Measurements from ENCODE around the gene PGAP3. TPM values are rescaled to one million over a fixed set of nuclear protein-coding genes. Genes with fewer than 3 reads are reported as not detected.

The PGAP3 gene
- total and polyA plus RNA-seq, 2 of the 4 experiments (the other 2 are of a cell fraction): 4.3 to 9.8 TPM

GRCh38 chr17:39652587-39653315 lies 35.1 kb downstream of the PGAP3 start:
- Histone ChIP-seq H3K9me1 (ENCODE audit: insufficient read depth, low read length) (peaks cover 4% of the 10 kb centered on the region), H3K36me3 (ENCODE audit: control insufficient read depth, insufficient read depth, low read length) (peaks cover 6% of the 10 kb centered on the region), H4K8ac (ENCODE audit: low read depth in 2 of 2, low read length in 2 of 2) (no peak overlapping the region), H2BK20ac (ENCODE audit: low read depth, low read length) (no peak overlapping the region), H3K79me1 (ENCODE audit: low read depth in 1 of 2, low read length in 2 of 2) (peaks cover 12 to 39% of the 10 kb centered on the region in 2 experiments), H3K9me3 (ENCODE audit: control insufficient read depth, insufficient read depth, low read length) (no peaks in the 10 kb centered on the region), H3K18ac (ENCODE audit: low read depth, low read length) (no peak overlapping the region), H3K14ac (replicated peaks; ENCODE audit: low read depth, low read length) (no peak overlapping the region), H3K27me3 (ENCODE audit: control insufficient read depth, insufficient read depth, low read length) (no peaks in the 10 kb centered on the region), H4K20me1 (ENCODE audit: insufficient read depth, low read length) (peaks cover 30% of the 10 kb centered on the region), H2AK9ac (replicated peaks; ENCODE audit: low read depth, low read length, poor library complexity) (no peak overlapping the region), H2BK120ac (ENCODE audit: low read depth, low read length) (no peak overlapping the region), H3K56ac (ENCODE audit: extremely low read depth, insufficient read depth, low read length) (no peak overlapping the region), H4K5ac (ENCODE audit: low read depth, low read length) (no peak overlapping the region), H2AFZ (replicated peaks; ENCODE audit: low read length, poor library complexity) (no peak overlapping the region), H3K9ac (ENCODE audit: low read depth, low read length) (no peak overlapping the region), H2BK15ac (ENCODE audit: low read depth, low read length) (no peak overlapping the region), H2AK5ac (ENCODE audit: low read depth, low read length) (no peak overlapping the region), H3K4me3 (ENCODE audit: insufficient read depth, low read depth, low read length) (no peak overlapping the region), H3K4me2 (ENCODE audit: low read depth, low read length) (no peak overlapping the region), H3K23ac (ENCODE audit: low read depth, low read length) (no peak overlapping the region), H2BK5ac (ENCODE audit: low read depth, low read length, poor library complexity, severe bottlenecking) (no peak overlapping the region), H4K91ac (ENCODE audit: insufficient read depth, low read depth, low read length) (no peak overlapping the region), H3K4me1 (ENCODE audit: control insufficient read depth, insufficient read depth, low read length) (peaks cover 3% of the 10 kb centered on the region; the same call in 1 of the 2 replicates), H3K4ac (ENCODE audit: low read depth, low read length) (no peak overlapping the region), H3K27ac (ENCODE audit: insufficient read depth, low read length) (no peak overlapping the region)
- no TSS peak for BruUV-seq (replicated peaks)
- intact Hi-C loops (cut with micrococcal nuclease) (no loop called here), in situ Hi-C loops (cut with MboI; ENCODE audit: low sequenced_read_pairs) (no loop called here), dilution Hi-C loops (cut with HindIII; ENCODE audit: low sequenced_read_pairs, unreplicated experiment) (no loop called here)
- WGBS, 2 experiments (ENCODE audit: extremely low coverage in 2 of 2, insufficient read length in 1 of 2): 77% methylated on average over 2 of the region's 7 CpGs; no CpG with 5 or more reads in 1 of the 2 experiments
- ChIA-PET CTCF (interaction anchor here (1.9 kb wide), 1 partner anchor 16 kb away, joined by 10 read pairs; the partner anchor contains the start of gene PNMT), POLR2A (ENCODE audit: unreplicated experiment) (no interaction called here)
- ATAC-seq (ENCODE audit: low read depth) (peak; percentile 56), DNase-seq (no peak)
- TF ChIP-seq MAZ (IDR thresholded peaks at IDR 0.05; ENCODE audit: borderline replicate concordance, low read depth, low read length): no peak
- TF ChIP-seq POLR2A (IDR thresholded peaks at IDR 0.05; ENCODE audit: low read depth, low read length): no peak
- TF ChIP-seq CEBPB (IDR thresholded peaks at IDR 0.05; ENCODE audit: low read depth, low read length): no peak
- no peak for TF ChIP-seq RAD21 (IDR thresholded peaks at IDR 0.05; ENCODE audit: low read length)
- TF ChIP-seq CHD1 (IDR thresholded peaks at IDR 0.05; ENCODE audit: low read depth, low read length): no peak
- no peak for TF ChIP-seq BHLHE40 (IDR thresholded peaks at IDR 0.05; ENCODE audit: low read depth, low read length)
- TF ChIP-seq ELK1 (IDR thresholded peaks at IDR 0.05; ENCODE audit: borderline replicate concordance, low read depth, low read length): no peak
- TF ChIP-seq USF2 (IDR thresholded peaks at IDR 0.05; ENCODE audit: low read depth, low read length): no peak
- TF ChIP-seq NFE2L2 (IDR thresholded peaks at IDR 0.05; ENCODE audit: low read depth, low read length): no peak
- TF ChIP-seq FOS (IDR thresholded peaks at IDR 0.05; ENCODE audit: low read depth, low read length): no peak
- TF ChIP-seq MAFK (IDR thresholded peaks at IDR 0.05; ENCODE audit: low read depth, low read length): no peak
- TF ChIP-seq CTCF (conservative IDR thresholded peaks at IDR 0.05; ENCODE audit: low read depth, low read length): no peak
- TF ChIP-seq RFX5 (IDR thresholded peaks at IDR 0.05; ENCODE audit: low read depth, low read length): no peak
- no peak for TF ChIP-seq MXI1 (IDR thresholded peaks at IDR 0.05; ENCODE audit: borderline replicate concordance, low read depth, low read length)

Measured in IMR-90 (cell line).